Raji (cell line): ENCODE measurements around the gene FRMD6.
A peak's percentile ranks its signal among the peaks of the same experiment; 100 is the strongest.

ENCODE experiments used
- POLR2A ChIP-seq: IDR thresholded peaks from 2 replicates; pipeline ENCODE4 v1.6.1; 2011; ENCODE audit warnings: low read depth, low read length, control low read depth; ENCODE audit not compliant: insufficient read depth

Gene FRMD6

DNA sequence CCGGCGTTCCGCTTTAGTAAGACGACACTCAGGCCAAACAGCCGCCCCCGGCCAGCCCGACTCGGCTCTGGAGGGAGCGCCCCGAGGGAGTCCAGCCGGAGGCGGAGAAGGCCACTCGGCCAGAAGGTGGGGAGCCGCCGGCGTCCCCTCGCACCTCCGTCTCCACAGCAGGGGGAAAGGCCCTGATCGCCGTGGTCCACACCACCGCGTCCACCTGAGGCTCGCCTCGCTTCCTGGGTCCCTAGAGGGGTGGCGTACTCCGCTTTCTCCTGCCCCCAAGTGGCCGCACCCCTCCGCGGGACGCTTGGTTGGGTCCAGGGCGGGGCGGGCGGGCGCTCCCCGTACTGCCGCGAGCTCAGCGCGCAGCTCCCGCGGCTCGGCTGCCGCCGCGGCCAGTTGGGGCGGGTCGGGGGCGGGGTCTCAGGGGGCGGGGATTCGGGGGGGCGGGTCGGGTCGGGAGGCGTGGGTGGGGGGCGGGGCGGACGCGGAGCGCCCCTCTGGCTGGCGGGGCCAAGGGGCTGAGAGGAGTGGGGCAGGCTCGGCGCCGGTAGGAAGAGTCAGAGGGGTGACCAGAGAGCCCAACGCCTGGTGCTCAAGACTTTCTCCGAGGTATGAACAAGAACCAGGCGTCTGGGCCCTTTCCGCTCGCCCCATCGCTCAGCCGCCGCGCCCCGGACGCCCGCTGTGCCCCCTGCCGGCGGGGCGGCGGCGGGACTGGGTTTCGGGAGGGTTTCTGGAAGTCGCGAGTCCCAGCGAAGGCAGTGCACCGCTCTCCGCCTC, at the start of gene FRMD6:
FRMD6 (plus strand) TSS at position 523 of the 780 bp plus-strand sequence. CDS start 37,927 bp downstream, outside the sequence.
- peak; percentile 54 for TF ChIP-seq POLR2A

DNA sequence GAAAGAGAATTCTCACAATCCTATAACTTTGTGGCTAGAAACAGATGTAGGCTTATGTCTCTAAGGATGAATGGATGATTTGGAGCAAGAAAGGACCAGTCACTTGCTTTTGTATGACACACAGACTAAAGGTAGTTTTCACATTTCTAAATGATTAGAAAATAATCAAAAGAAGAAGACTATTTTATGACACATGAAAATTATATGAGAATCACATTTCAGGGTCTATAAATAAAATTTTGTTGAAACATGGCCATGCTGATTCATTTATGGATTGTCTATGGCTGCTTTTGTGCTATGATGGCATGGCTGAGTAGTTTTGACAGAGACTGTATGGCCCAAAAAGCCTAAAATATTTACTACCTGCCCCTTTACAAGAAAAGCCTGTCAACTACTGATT, 49.4 kb upstream of the FRMD6 start:
- TF ChIP-seq POLR2A, result no peak

DNA sequence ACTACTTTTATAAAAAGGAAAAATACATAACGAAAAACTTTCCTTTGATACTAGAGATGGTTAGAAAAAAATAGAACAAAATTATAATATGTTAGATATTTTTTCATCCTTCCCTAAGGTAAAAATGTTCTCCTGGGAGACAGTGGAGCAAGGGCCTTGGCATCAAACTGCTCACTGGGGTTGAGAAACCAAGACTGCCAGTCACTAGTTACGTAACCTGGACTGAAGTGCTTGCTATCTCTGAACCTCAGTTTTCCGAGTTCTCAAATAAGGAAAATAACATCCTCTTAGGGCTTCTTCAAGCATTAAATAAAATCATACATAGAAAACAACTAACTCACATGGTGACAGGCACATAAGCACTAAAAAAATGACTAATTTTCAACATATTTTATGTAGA, 48.2 kb upstream of the FRMD6 start:
- no peak for TF ChIP-seq POLR2A

DNA sequence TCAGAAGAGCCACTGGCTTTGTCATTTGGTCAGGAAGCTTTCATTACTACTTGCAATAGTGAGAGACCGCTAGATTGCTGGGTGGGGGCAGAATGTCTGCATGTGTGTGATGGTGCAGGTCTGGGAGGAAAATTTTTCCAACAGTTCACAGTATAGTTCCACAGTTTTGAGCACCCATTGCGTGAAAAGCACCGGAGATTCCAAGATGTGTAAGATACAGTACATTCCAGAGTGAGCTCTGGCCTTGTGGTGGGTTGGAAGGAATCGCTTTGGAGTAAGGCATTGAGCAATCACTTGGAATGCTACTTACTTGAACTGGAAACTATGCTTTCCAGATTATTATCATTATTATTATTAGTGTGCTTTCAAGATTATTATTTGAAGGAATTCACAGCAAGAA, 47.6 kb upstream of the FRMD6 start:
- no peak for TF ChIP-seq POLR2A

DNA sequence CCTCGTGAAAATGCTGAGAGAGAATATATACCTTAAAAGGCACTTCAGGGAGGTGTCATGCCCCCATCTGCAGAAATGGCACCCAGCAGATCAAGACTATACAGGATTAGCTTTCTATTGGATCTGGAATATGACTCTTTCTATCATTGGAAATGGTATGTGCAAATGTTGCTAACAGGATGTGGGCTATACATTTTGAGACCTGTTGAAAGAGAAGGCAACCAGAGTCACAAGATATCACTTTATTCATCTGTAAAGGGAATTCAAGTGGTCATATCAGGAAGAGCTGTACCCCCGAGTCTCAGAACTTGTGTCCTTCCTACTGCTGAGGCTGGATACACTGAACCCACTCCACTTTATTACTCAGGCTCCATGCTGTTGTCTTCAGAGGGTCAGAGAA, 46.1 kb upstream of the FRMD6 start:
- no peak for TF ChIP-seq POLR2A

DNA sequence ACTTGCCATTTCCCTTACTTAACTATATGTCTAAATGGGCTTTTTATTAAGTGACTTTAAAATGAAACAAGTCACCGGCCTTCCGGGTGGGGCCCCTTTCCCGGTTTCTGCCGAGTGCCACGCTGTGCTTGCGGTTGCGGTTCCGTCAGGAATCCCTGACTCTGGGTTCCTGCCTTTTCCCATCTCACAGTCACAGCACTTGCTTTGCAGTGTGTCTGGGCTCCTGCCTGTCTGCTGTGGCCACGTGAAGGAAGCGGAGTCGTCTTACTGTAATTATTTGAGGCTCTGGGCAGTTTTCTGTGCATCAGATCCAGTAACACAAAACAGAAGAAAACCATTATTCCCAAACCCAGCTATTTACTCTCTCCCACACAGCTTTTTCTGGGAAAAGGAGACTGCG, 44.0 kb upstream of the FRMD6 start:
- no peak for TF ChIP-seq POLR2A

DNA sequence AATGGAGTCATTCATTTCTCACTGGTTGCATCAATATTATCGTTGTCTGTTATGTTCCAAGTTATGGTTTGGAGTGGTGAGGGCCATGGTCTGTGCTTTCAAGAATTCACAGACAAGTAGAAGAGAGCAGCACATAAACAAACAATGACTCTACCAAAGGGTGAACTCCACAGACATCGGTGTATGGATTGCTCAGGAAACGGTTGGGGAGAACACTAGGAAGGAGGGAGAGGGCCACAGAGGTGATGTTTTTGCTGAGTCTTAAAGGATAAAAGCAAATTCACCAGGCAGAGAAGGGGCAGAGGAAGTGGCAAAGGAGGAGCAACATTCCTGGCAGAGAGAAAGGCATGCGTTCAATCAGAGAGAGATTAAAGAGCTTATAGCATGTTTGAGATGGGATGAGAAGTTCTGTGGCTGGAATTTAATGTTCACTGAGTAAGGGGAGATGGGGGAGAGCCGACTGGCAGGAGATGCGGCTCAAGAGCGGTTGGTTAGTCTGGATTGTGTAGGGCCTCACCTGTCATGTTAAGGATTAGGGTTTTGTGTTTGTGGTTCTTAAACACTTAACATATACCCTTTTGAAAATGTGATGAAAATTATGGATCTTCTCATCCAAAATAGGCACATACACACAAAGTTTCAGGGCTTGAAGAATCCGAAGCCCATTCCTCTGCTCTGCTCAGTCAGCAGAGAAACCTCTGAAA, 42.3 kb upstream of the FRMD6 start:
- no peak for TF ChIP-seq POLR2A

DNA sequence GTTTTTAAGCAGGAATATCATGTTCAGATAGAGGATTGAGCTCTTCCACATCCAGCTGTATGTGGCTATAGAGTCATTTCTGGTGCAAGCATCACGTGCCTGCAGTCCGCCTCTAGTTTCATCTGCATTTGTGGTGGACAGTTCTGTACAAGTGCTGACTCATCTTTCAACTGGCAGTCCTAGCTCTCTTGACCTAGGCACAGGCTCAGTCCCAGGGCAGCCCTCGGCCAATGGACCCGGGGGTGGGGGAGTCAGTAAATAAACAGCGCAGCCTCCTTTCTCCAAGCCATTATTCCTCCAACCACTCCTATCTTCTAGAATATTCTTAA, 41.8 kb upstream of the FRMD6 start:
- TF ChIP-seq POLR2A, result no peak

DNA sequence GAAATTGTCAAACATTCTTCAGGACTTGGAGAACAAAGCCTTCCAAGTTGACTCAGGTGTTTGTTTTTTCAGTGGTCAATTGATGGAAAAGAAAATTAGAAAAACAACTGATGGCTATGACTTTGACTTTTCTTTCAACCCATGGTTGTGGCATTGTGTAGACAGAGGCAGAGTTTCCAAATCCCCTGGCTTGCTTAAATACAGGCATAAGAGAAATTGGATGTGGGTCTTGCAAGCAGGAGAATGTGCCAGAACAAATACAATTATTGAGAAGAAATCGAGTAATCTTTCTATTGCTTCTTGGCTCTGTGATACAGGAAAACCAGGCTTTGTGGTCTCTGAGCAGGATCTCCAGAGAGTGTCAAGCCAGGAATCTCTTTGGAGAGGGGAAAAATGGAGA, 40.9 kb upstream of the FRMD6 start:
- TF ChIP-seq POLR2A, result no peak

DNA sequence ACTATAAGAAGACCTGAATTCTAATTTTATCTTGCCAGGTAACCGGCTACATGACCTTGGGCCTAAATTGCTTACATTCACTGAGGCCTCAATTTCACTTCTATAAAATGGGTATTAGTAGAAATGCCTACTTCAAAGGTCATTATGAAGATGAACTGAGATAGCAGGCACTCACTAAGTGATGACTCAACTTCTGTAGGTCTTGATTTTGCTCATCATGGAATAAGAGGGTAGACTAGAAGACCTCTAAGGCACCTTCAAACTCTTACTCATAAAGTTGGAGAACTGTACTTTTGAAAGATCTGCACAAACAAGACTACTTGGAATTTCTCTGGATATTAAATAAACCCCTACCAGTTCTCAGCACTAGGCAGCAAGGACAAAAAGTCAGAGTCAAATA, 39.3 kb upstream of the FRMD6 start:
- no peak for TF ChIP-seq POLR2A

DNA sequence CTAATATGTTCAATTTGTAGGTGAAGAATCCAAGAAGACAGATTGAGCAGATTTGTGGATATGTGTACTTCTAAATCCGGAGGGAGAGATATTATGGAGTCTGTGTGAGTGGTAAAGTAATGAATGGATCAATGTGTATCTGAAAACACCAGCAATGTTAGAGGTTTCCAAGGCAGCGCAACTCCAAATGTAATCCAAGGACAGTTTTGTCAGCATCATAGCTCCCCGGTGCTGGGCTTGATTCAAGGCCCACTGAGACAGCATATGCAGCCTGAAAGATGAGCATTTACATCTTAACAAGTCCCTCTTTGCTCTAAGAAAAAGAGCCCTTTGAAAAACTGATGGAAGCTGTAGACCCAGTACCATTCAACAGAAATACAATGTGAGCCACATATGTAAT, 38.3 kb upstream of the FRMD6 start:
- TF ChIP-seq POLR2A, result no peak

DNA sequence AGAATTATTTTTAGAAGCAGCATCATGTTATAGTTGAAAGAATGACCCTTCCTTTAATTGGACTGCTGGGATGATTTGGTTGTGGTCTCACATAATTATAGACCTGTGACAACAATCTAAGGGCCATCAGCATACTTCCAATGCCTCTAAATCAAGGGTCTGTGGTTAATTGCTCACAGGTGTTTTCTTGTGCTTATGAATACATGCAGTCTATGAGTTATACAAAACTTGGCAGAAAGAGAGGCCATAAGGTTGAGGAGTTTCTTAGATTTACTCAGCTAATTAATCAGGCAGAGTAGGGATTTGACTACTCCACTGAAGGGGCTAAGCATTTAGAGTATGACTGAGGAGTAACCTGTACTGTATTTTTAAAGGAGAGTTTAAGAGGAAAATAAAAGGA, 37.0 kb upstream of the FRMD6 start:
- no peak for TF ChIP-seq POLR2A

DNA sequence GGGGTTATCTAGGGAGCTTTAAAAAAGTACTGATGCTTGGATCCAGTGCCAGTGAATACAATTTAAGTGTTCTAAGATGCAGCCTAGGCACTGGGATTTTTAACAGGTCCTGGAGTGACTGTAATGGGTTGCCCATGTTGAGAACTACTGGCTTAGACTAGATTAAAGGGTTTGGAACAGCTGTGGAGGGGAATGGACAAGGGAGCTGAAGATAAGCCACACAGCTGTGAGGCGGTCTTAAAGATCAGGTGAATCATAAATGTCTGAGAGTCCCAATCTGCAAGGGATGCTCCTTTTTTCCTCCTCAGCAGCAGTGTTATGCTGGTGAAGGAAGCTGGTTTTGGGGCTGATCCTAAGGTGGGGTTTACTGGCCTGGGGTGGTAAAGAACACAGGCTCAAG, 35.5 kb upstream of the FRMD6 start:
- TF ChIP-seq POLR2A, result no peak

DNA sequence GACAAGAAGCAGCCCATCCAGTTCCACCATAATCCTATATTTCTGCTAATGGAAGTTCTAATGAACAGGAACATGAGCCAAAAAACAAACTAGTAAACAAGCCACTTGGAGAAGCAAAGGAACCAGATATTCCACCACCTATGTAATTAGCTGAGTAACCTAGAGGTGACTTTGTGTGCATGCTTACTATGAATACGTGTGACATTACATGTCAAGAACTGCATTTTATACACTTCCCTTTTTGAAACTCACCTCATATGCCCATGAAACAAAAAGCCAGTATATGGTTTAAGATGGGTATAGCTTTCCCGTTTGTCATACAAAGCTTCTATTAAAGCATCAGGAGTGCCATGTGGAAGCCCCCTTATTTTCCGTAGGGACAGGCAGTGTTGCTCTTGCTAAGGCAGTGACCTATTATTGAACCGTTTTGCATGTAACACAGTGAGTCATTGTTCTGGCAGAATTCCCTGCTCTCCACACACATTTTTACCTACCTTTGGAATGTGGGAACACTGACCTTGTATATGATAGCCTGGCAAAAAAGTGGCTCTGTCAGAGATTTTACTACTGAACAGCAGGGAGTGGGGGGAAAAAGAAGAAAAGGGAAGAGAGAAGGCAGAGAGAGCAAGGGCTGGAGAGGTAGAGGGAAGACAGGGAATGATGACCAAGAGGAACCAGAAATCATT, 34.8 kb upstream of the FRMD6 start:
- no peak for TF ChIP-seq POLR2A

DNA sequence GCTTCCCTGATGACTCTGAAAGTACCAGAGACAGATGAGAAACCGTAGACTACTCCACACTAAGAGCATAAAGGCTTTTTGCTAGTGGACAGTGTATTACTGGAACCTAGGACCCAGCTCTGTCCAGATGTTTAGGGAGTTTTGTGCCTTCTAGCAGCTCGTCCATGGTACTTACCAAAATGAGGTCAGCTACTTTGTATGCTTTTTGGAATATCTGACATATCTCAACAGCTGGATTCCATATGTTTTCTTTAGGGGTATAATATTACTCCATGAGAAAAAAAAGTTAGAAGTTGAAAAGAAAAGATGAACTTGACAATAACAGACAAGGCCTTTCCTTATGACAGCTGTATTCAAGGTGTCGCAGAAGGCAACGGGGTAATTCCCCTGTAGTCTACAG, 32.1 kb upstream of the FRMD6 start:
- no peak for TF ChIP-seq POLR2A

DNA sequence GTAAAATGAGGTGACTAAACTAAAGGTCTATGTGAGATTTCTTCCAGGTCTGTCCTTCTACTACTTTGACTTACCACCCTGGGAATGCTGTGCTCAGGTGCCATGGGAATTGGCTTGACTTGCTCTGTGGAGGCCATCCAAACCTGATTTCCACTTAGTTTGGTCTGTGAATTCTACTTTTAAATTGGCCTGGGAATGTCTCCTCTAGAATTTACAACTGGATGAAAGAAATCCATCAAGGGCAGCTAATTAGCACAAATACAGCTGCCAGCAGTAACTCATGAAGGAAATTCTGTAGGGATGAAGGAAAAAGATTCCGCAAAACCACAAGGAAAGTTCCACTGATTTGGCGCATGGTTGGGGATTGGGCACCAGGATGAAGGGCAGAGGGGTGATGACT, 31.7 kb upstream of the FRMD6 start:
- no peak for TF ChIP-seq POLR2A
